Hepatocyte (in vitro differentiated cells): ENCODE data around the gene KHNYN. TPM values are rescaled to one million over a fixed set of nuclear protein-coding genes. Genes with fewer than 3 reads are reported as not detected.

Experiments used
- DNase-seq: peaks from one replicate; pipeline ENCODE4 v3.0.0-alpha.2; 2016; ENCODE audit warnings: low spot score
- H2AFZ ChIP-seq: fragments of 200-600 bp; sonication (generic); 2 replicates; pipeline ENCODE4 v1.6.0; 2016; ENCODE audit warnings: antibody characterized with exemption, mild to moderate bottlenecking
- H3K27ac ChIP-seq: fragments of 200-600 bp; sonication (generic); 2 replicates; pipeline ENCODE4 v1.5.1; 2016; ENCODE audit warnings: mild to moderate bottlenecking
- H3K27me3 ChIP-seq: fragments of 200-600 bp; sonication (generic); 2 replicates; pipeline ENCODE4 v1.6.1; 2016
- H3K36me3 ChIP-seq: fragments of 200-600 bp; sonication (generic); replicated peaks from 2 replicates; pipeline ENCODE4 v1.5.1; 2016; ENCODE audit warnings: low read depth; ENCODE audit not compliant: insufficient read depth
- H3K4me1 ChIP-seq: fragments of 200-600 bp; sonication (generic); 2 replicates; pipeline ENCODE4 v1.5.1; 2016; ENCODE audit warnings: mild to moderate bottlenecking, moderate library complexity; ENCODE audit not compliant: insufficient read depth
- H3K4me2 ChIP-seq: fragments of 200-600 bp; sonication (generic); 2 replicates; pipeline ENCODE4 v1.6.0; 2016
- H3K4me3 ChIP-seq: fragments of 200-600 bp; sonication (generic); 2 replicates; pipeline ENCODE4 v1.5.1; 2016; ENCODE audit warnings: mild to moderate bottlenecking
- H3K79me2 ChIP-seq: fragments of 200-600 bp; sonication (generic); 2 replicates; pipeline ENCODE4 v1.6.0; 2017; ENCODE audit warnings: mild to moderate bottlenecking
- H3K9me2 ChIP-seq: fragments of 200-600 bp; sonication (generic); replicated peaks from 2 replicates; pipeline ENCODE4 v1.6.0; 2017; ENCODE audit warnings: mild to moderate bottlenecking; ENCODE audit not compliant: insufficient read depth
- H3K9me3 ChIP-seq: fragments of 200-600 bp; sonication (generic); 2 replicates; pipeline ENCODE4 v1.5.1; 2016; ENCODE audit warnings: low read depth, mild to moderate bottlenecking
- H4K20me1 ChIP-seq: fragments of 200-600 bp; sonication (generic); 2 replicates; pipeline ENCODE4 v1.6.0; 2016; ENCODE audit warnings: mild to moderate bottlenecking; ENCODE audit not compliant: insufficient read depth, poor library complexity, severe bottlenecking
- CTCF ChIP-seq: fragments of 200-600 bp; sonication (generic); IDR thresholded peaks from 2 replicates; pipeline ENCODE4 v1.5.1; 2016; ENCODE audit warnings: antibody characterized with exemption, mild to moderate bottlenecking; ENCODE audit not compliant: poor library complexity
- EZH2 ChIP-seq: fragments of 200-600 bp; sonication (generic); IDR thresholded peaks from 2 replicates; pipeline ENCODE4 v1.6.1; 2016; ENCODE audit warnings: antibody characterized with exemption, mild to moderate bottlenecking, borderline replicate concordance
- EZH2phosphoT487 ChIP-seq: fragments of 200-600 bp; sonication (generic); IDR thresholded peaks from one replicate; pipeline ENCODE4 v1.6.1; 2018; ENCODE audit warnings: antibody characterized with exemption, mild to moderate bottlenecking, low read depth, moderate library complexity; ENCODE audit not compliant: unreplicated experiment, severe bottlenecking
- WGBS: methylation state at CpG from one replicate; pipeline ENCODE4 v1.1.6; 2016; ENCODE audit warnings: low lambda C conversion rate; ENCODE audit errors: missing lambda C conversion rate; 5-methylcytosine and 5-hydroxymethylcytosine counted together
- polyA plus RNA-seq: library from polyadenylated mRNA; unstranded; fragments of >200 nt; fragmentation: Nextera tagmentation; extraction: Ambion mirVana; gene quantifications from 2 replicates; pipeline ENCODE4 v1.2.1, GENCODE V29; 2016
- total RNA-seq: library from RNA; depleted of rRNA; stranded (reverse); fragments of >200 nt; gene quantifications from 2 replicates; pipeline ENCODE4 v1.2.3, GENCODE V29; 2014

KHNYN gene
- total and polyA plus RNA-seq, 2 experiments from 2014 or later = 36.4 to 90.5 TPM

- Histone ChIP-seq H3K4me1 (peaks cover 60% of the 10 kb centered on the region), H3K4me3 (peak overlapping the region; percentile 60), H3K27me3 (no peaks in the 10 kb centered on the region), H3K79me2 (peaks cover 55% of the 10 kb centered on the region), H4K20me1 (peaks cover 10% of the 10 kb centered on the region), H3K27ac (peak overlapping the region; percentile 95), H3K4me2 (peak overlapping the region; percentile 92), H3K9me3 (no peaks in the 10 kb centered on the region), H3K9me2 (no peaks in the 10 kb centered on the region), H3K36me3 (no peaks in the 10 kb centered on the region), H2AFZ (peak overlapping the region; percentile 37)
- no peak for TF ChIP-seq EZH2phosphoT487
- DNase-seq = peak; percentile 31
- WGBS = 13% methylated on average over 8 of the region's 8 CpGs
Measured at GRCh38 chr14:24399447-24399822, 30.3 kb upstream of the KHNYN start.

GRCh38 chr14:24399999-24400718 lies 29.6 kb upstream of the KHNYN start:
- Histone ChIP-seq H3K36me3 (no peaks in the 10 kb centered on the region), H3K9me2 (no peaks in the 10 kb centered on the region), H3K27ac (peak overlapping the region; percentile 95), H3K4me2 (peak overlapping the region; percentile 92), H4K20me1 (peaks cover 14% of the 10 kb centered on the region), H3K79me2 (peaks cover 63% of the 10 kb centered on the region), H3K9me3 (no peaks in the 10 kb centered on the region), H2AFZ (peak overlapping the region; percentile 37), H3K4me3 (peak overlapping the region; percentile 60), H3K27me3 (no peaks in the 10 kb centered on the region), H3K4me1 (peaks cover 64% of the 10 kb centered on the region)
- 56% methylated on average over 4 of the region's 4 CpGs for WGBS
- DNase-seq = no peak
- TF ChIP-seq EZH2phosphoT487 (no peak), CTCF (no peak), EZH2 (no peak)

- H3K27ac ChIP-seq = peak overlapping the region; percentile 25
- peaks cover 64% of the 10 kb centered on the region for H3K4me1 ChIP-seq
- H3K9me3 ChIP-seq = no peaks in the 10 kb centered on the region
- H4K20me1 ChIP-seq = peaks cover 14% of the 10 kb centered on the region
- no peaks in the 10 kb centered on the region for H3K36me3 ChIP-seq
- H3K4me3 ChIP-seq = peak overlapping the region; percentile 6
- H2AFZ ChIP-seq = no peak overlapping the region
- peak overlapping the region; percentile 92 for H3K4me2 ChIP-seq
- TF ChIP-seq EZH2phosphoT487 = no peak
- no peak for TF ChIP-seq EZH2
- no peak for TF ChIP-seq CTCF
- H3K9me2 ChIP-seq = no peaks in the 10 kb centered on the region
- 69% methylated on average over 9 of the region's 9 CpGs for WGBS
- no peaks in the 10 kb centered on the region for H3K27me3 ChIP-seq
- no peak for DNase-seq
- H3K79me2 ChIP-seq = peaks cover 81% of the 10 kb centered on the region
Measured at GRCh38 chr14:24401810-24402702, 27.7 kb upstream of the KHNYN start.
